GM19463 (cell line): Measurements from ENCODE around the gene TPI1.

ENCODE experiments used
- ATAC-seq: cut with Tn5 transposase; IDR thresholded peaks from one replicate; pipeline ENCODE4 v1.9.1; 2021; ENCODE audit warnings: mild to moderate bottlenecking, moderate library complexity; ENCODE audit not compliant: unreplicated experiment

The TPI1 gene

GRCh38 chr12:6827982-6828780 lies 39.1 kb upstream of the TPI1 start, which contains the start of gene P3H3:
TSS of gene P3H3 (plus strand) at chr12:6828407. CDS start at chr12:6828441, 34 bp downstream.
- ATAC-seq, result no peak

GRCh38 chr12:6828781-6829535 lies 38.4 kb upstream of the TPI1 start:
- no peak for ATAC-seq

GRCh38 chr12:6829536-6830220 lies 37.7 kb upstream of the TPI1 start:
- ATAC-seq, result no peak

- ATAC-seq, result no peak
These were observed 36.9 kb upstream of the TPI1 start for GRCh38 chr12:6830286-6830890.

- ATAC-seq, result no peak
These were observed 36.3 kb upstream of the TPI1 start for GRCh38 chr12:6830999-6831398.

GRCh38 chr12:6831450-6831995 lies 35.8 kb upstream of the TPI1 start:
- no peak for ATAC-seq

GRCh38 chr12:6832125-6832524 lies 35.2 kb upstream of the TPI1 start:
- ATAC-seq, result no peak

- no peak for ATAC-seq
These were observed 34.0 kb upstream of the TPI1 start for GRCh38 chr12:6833189-6833890.

GRCh38 chr12:6834254-6834653 lies 33.1 kb upstream of the TPI1 start:
- no peak for ATAC-seq

- no peak for ATAC-seq
These were observed 32.5 kb upstream of the TPI1 start for GRCh38 chr12:6834873-6835272.

GRCh38 chr12:6836851-6837250 lies 30.5 kb upstream of the TPI1 start:
- ATAC-seq, result no peak

GRCh38 chr12:6837370-6838060 lies 29.8 kb upstream of the TPI1 start:
- no peak for ATAC-seq

- no peak for ATAC-seq
These were observed 28.5 kb upstream of the TPI1 start for GRCh38 chr12:6838854-6839253.

- peak; percentile 92 for ATAC-seq
These were observed 27.7 kb upstream of the TPI1 start for GRCh38 chr12:6839482-6840201.

- ATAC-seq, result no peak
These were observed 27.0 kb upstream of the TPI1 start for GRCh38 chr12:6840330-6840729.

- ATAC-seq, result no peak
These were observed 26.4 kb upstream of the TPI1 start, which contains the start of gene GNB3 for GRCh38 chr12:6840761-6841515. TSS of gene GNB3 (plus strand) at chr12:6840925. CDS start at chr12:6841288, 363 bp downstream.

GRCh38 chr12:6842075-6842474 lies 25.3 kb upstream of the TPI1 start:
- ATAC-seq, result no peak
